Dendritic cell treated with granulocyte-macrophage colony-stimulating factor and Interleukin-4, amounts not matched to agents 40 ng/mL and 50 ng/mL, for 4 days (primary cell): ENCODE measurements around the gene RPS3.
A peak's percentile ranks its signal among the peaks of the same experiment; 100 is the strongest.
"Not testable (repeated sequence)": the region's sequence is repeated elsewhere in the genome, so short reads cannot be mapped to it uniquely, and the experiment has no call there.

Source experiments
- H3K27ac Mint-ChIP-seq: one replicate; pipeline ENCODE4 v1.8.0; 2022; ENCODE audit warnings: mild to moderate bottlenecking, mixed read lengths
- H3K27me3 Mint-ChIP-seq: one replicate; pipeline ENCODE4 v1.8.0; 2022; ENCODE audit warnings: mild to moderate bottlenecking, mixed read lengths
- H3K36me3 Mint-ChIP-seq: one replicate; pipeline ENCODE4 v1.8.0; 2022; ENCODE audit warnings: low read depth, mixed read lengths
- H3K4me1 Mint-ChIP-seq: one replicate; pipeline ENCODE4 v1.8.0; 2022; ENCODE audit warnings: low read depth, mixed read lengths
- H3K4me3 Mint-ChIP-seq: one replicate; pipeline ENCODE4 v1.8.0; 2022; ENCODE audit warnings: mild to moderate bottlenecking, moderate library complexity, mixed read lengths
- H3K9me3 Mint-ChIP-seq: one replicate; pipeline ENCODE4 v1.8.0; 2022; ENCODE audit warnings: mixed read lengths
- intact Hi-C: fragments of 100-400 bp; cut with micrococcal nuclease; formaldehyde crosslinking; loops from one replicate; pipeline ENCODE4 v1.15.0; 2022

Gene RPS3

DNA sequence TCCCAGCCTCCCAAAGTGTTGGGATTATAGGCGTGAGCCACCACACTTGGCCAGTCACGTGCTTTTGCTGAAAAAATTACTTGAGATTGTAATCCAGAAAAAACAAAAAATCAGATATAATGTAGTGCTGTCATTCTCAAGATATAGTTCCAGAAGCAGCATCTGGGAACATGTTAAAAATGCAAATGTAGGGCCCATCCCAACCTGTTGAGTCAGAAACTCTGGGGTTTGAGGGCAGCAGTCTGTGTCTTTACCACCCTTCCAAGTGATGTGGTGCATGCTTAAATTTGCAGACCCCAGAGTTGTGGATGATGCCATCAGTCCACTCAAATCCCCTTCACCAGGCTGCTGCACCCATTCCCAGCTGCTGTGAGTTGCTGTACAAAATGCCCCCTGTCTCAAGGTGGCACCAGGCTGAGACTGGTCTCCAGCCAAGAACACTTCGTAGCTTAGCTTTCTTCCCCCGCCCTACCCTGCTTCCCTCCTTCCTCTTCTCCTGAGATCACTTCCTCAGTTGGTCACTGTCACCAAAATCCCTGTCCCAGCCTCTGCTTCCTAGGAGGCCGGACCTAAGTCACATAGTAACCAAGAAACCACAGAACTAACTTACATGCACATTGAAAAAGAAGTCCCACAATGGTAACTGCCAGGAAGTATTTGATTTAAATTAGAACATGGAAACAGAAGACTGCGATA is 29.6 kb upstream of the RPS3 start:
- no peaks in the 10 kb centered on the region for H3K36me3 Mint-ChIP-seq
- H3K27ac Mint-ChIP-seq: peak overlapping the region; percentile 86
- peak overlapping the region; percentile 34 for H3K4me3 Mint-ChIP-seq
- H3K27me3 Mint-ChIP-seq: no peaks in the 10 kb centered on the region
- intact Hi-C loops: no loop called here
- H3K9me3 Mint-ChIP-seq: no peaks in the 10 kb centered on the region
- peaks cover 43% of the 10 kb centered on the region for H3K4me1 Mint-ChIP-seq

DNA sequence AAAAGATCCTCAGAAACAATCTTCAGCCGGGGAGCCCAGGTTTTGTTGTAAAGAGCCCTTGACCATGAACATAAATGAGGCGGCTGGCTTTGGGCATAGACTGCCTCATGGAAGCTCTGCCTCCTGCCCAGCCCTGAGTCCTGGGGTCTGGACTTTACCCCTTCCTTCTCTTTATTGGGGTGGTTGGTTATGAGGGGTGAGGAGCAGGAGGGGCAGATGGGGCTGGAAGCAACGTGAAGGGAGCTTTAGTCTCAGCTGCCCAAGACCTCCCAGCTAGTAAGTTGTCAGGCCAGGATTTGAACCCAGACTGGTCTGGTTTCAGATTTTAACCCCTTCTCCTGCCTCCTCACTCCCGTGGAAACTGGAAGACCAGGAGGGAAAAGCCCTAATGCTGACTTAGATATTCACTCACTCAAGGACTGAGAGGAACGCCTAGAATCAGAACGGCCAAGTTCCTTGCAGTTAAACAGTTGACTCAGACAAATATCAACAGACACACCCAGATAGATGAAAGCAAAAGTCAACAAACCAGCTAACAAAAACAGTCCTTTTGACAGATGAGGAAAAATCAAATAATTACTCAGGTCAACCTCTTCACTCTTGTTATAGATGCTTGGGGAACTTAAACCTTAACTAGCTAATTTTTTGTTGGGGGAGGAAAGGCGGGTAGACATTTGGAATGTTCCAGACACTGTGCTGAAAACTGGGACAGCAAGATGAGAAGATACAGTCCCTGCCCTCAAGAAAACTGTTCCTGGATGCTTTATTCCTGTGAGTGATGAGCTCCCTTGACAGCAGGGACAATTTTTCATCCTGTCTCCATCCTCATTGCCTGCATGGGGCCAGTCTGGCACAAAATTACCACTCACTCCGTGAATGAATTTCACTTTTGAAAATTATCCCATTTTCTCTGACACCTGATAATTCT is 27.1 kb upstream of the RPS3 start:
- H3K4me3 Mint-ChIP-seq: peak overlapping the region; percentile 13
- intact Hi-C loops: no loop called here
- peaks cover 49% of the 10 kb centered on the region for H3K4me1 Mint-ChIP-seq
- no peaks in the 10 kb centered on the region for H3K36me3 Mint-ChIP-seq
- H3K27me3 Mint-ChIP-seq: no peaks in the 10 kb centered on the region
- H3K9me3 Mint-ChIP-seq: no peaks in the 10 kb centered on the region
- H3K27ac Mint-ChIP-seq: peak overlapping the region; percentile 74

DNA sequence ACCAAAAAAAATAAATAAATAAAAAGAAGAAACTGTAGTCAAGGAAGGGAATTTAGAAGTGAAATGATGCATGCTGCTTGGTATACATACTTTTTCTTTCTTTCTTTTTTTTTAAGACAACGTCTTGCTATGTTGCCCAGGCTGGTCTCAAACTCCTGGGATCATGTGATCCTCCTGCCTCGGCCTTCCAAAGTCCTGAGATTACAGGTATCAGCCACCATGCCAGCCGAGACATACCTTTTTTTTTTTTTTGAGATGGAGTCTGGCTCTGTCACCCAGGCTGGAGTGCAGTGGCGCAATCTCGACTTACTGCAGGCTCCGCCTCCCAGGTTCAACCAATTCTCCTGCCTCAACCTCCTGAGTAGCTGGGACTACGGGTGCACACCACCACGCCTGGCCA is 26.1 kb upstream of the RPS3 start:
- intact Hi-C loops: no loop called here
- H3K9me3 Mint-ChIP-seq: no peaks in the 10 kb centered on the region
- H3K4me1 Mint-ChIP-seq: peaks cover 49% of the 10 kb centered on the region
- H3K27me3 Mint-ChIP-seq: no peaks in the 10 kb centered on the region
- peak overlapping the region; percentile 74 for H3K27ac Mint-ChIP-seq
- H3K4me3 Mint-ChIP-seq: no peak overlapping the region
- H3K36me3 Mint-ChIP-seq: no peaks in the 10 kb centered on the region

DNA sequence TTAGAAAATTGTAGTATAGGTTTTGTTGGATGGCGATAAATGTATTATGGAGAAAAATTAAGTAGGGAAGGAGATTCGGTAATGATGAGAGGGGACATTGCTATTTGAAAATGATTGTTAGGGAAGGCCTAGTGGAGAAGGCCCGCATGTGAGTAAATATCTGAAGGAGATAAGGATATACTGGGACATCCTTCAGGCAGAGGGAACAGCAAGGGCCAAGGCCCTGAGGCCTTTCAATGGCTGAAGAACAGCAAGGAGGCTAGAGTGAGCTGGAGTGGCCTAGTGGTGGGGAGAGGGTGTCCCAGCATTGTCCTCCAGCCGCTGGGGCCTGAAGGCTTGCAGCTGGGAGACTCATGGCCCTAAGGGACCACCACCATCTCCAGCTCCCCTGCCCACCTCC is 24.7 kb upstream of the RPS3 start:
- Mint-ChIP-seq H3K4me3 (no peak overlapping the region), H3K27me3 (no peaks in the 10 kb centered on the region)

DNA sequence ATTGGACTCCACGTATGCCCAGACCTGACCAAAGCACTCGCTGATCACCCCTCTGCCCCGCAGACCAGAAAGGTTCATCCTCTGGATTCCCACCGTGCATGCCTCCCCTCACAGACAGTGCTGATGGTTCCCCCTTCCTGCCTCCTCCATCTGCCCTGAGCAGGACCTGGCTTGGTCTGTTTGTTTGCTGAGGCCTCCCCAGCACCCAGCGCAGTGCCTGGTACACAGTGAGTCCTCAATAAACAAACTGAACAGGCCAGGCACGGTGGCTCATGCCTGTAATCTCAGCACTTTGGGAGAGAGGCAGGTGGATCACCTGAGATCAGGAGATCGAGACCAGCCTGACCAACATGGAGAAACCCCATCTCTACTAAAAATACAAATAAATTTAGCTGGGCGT is 23.7 kb upstream of the RPS3 start:
- Mint-ChIP-seq H3K27me3 (no peaks in the 10 kb centered on the region), H3K4me3 (no peak overlapping the region), H3K27ac (peak overlapping the region; percentile 63), H3K9me3 (no peaks in the 10 kb centered on the region), H3K4me1 (peaks cover 40% of the 10 kb centered on the region), H3K36me3 (no peaks in the 10 kb centered on the region)
- intact Hi-C loops: no loop called here

More for the DNA sequence above, 24.7 kb upstream of the RPS3 start:
- intact Hi-C loops: no loop called here
- peaks cover 44% of the 10 kb centered on the region for H3K4me1 Mint-ChIP-seq
- H3K27ac Mint-ChIP-seq: no peak overlapping the region
- H3K36me3 Mint-ChIP-seq: no peaks in the 10 kb centered on the region
- H3K9me3 Mint-ChIP-seq: no peaks in the 10 kb centered on the region

DNA sequence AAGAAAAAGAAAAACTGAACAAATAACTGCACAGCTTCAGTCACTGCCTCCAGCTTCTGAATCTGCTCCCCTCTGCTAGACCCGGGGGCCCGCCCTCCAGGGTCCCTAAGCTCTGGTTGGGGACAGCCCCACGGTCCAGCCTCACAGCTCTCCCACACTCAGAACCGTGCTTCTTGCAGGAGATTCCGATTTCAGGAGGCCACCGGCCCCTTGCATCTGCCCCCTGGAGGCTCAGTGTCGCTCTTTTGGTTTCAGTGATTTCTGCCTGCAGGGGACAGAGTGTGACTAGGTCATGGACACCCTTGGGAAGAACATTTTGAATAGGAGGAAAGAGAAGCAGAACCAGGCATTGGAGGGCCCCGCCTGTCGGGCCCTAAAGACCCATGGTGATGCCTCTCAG is 23.1 kb upstream of the RPS3 start:
- intact Hi-C loops: no loop called here
- Mint-ChIP-seq H3K27ac (peak overlapping the region; percentile 63), H3K36me3 (no peaks in the 10 kb centered on the region), H3K4me3 (no peak overlapping the region), H3K9me3 (no peaks in the 10 kb centered on the region), H3K27me3 (no peaks in the 10 kb centered on the region), H3K4me1 (peaks cover 40% of the 10 kb centered on the region)

DNA sequence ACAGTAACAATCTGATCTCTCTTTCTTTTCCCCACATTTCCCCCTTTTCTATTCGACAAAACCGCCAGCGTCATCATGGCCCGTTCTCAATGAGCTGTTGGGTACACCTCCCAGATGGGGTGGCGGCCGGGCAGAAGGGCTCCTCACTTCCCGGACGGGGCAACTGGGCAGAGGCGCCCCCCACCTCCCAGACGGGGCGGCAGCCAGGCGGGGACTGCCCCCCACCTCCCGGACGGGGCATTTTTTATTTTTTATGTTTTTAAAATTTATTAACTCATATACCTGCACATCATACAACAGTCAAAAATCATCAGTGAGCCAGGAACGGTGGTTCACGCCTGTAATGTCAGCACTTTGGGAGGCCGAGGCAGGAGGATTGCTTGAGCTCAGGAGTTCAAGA is 20.5 kb upstream of the RPS3 start:
- H3K4me3 Mint-ChIP-seq, intact Hi-C loops, H3K36me3 Mint-ChIP-seq, H3K27me3 Mint-ChIP-seq, H3K27ac Mint-ChIP-seq, H3K9me3 Mint-ChIP-seq: not testable (repeated sequence)
- peaks cover 37% of the 10 kb centered on the region for H3K4me1 Mint-ChIP-seq

DNA sequence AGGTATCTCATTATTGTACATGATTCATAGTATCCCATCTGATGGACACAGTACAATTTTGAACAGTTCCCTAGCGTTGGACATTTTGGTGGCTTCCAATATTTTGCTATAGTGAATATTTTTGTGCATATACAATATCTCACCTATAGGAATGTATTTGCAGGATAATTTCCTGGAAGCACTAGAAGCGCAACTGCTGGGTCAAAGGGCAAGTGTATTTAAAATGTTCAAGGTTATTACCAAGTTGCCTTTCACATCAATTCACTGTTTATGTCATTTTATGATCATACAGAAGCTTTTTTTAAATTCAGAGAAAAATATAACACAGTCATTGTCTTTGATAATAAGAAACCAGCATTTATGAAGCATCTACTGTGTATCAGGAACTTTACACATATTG is 19.1 kb upstream of the RPS3 start:
- H3K36me3 Mint-ChIP-seq: no peaks in the 10 kb centered on the region
- H3K27ac Mint-ChIP-seq: peak overlapping the region; percentile 92
- intact Hi-C loops: loop anchor here (5.0 kb wide), 1 partner anchor 38 kb away; no protein-coding TSS in a partner anchor
- no peaks in the 10 kb centered on the region for H3K9me3 Mint-ChIP-seq
- no peaks in the 10 kb centered on the region for H3K27me3 Mint-ChIP-seq
- no peak overlapping the region for H3K4me3 Mint-ChIP-seq
- H3K4me1 Mint-ChIP-seq: peaks cover 44% of the 10 kb centered on the region

DNA sequence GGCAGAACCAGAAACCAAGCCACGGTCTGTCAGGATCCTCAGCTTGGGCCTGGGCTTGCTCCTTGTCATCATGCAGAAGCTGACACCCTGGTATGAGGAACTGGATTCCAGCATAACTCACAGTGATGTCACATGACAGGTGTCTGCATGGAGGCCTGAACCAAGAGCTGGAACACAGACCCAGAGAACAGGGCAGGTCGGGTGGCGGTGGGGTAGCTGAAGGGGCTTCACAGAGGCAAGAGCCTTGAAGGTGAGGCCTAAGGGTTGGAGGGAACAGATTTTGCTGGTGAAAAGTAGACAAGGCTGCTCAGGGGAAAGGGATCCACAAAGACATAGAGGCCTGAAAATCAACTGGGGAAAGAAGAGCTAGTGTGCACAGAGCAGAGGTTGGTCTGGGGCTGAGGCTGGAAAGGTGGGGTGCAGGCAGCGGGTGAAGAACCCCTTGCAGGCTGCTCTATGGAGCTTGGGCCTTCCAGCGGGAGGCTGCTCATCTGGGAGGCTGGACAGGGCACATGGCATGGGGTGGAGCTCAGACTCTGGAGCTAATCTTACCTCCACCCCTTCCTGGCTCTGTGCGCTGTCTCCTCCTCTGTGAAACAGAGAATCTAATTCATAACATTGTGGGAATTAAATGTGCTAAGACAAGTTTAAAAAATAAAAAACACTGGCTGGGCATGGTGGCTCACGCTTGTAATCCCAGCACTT is 18.4 kb upstream of the RPS3 start:
- peak overlapping the region; percentile 92 for H3K27ac Mint-ChIP-seq
- no peaks in the 10 kb centered on the region for H3K36me3 Mint-ChIP-seq
- H3K27me3 Mint-ChIP-seq: no peaks in the 10 kb centered on the region
- H3K4me1 Mint-ChIP-seq: peaks cover 37% of the 10 kb centered on the region
- H3K9me3 Mint-ChIP-seq: no peaks in the 10 kb centered on the region
- intact Hi-C loops: loop anchor here (5.0 kb wide), 1 partner anchor 39 kb away; no protein-coding TSS in a partner anchor
- no peak overlapping the region for H3K4me3 Mint-ChIP-seq

DNA sequence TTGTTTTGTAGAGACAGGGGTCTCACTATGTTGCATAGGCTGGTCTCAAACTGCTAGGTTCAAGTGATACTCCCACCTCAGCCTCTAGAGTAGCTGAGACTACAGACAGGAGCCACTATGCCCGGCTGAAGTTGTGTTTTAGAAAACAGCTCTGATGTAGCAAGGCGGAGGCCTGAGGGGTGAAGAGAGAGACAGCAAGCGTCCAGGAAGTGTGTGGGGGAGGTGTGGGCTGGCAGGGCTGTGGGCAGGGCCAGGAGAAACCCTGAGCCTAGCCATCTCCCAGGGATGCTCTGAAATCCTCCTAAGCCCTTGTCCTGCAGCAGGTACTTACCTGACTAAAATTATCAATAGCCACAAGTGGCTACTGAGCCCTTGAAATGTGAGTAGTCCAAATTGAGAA is 16.1 kb upstream of the RPS3 start:
- intact Hi-C loops: loop anchor here (5.0 kb wide), 1 partner anchor 41 kb away; no protein-coding TSS in a partner anchor
- H3K4me1 Mint-ChIP-seq: peaks cover 30% of the 10 kb centered on the region
- peak overlapping the region; percentile 76 for H3K27ac Mint-ChIP-seq
- H3K4me3 Mint-ChIP-seq: no peak overlapping the region
- no peaks in the 10 kb centered on the region for H3K36me3 Mint-ChIP-seq
- H3K9me3 Mint-ChIP-seq: no peaks in the 10 kb centered on the region
- peaks cover 2% of the 10 kb centered on the region for H3K27me3 Mint-ChIP-seq

DNA sequence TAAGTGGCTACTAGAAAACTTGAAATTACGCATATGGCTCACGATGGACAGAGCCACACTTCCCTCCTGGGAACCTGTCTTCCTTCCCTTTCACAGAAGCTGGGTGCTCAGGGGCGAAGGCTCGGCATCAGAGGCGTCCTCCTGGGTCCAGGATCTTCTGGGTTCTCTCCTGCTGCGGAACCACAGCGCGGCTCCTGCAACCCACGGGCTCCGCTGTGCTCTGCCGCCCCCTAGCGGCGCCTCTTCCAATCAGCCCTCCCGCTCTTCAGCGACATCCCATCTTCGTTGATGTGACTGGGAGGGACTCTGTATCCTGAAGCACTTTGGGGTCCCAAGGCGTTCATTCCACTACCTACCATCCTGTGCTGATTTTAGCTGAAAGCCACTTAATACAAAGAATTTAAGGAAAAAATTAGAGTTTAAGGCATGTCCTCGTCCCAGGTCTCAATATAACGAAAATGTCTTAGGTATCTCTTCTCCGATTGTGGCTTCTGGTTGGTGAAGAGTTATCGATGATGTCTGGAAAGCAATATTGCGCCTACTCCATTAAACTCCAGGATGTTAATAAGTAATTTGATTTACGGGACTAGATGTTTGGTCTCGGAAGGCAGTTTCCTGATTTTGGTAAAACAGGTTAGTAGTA is 14.8 kb upstream of the RPS3 start:
- H3K4me3 Mint-ChIP-seq: peak overlapping the region; percentile 55
- H3K4me1 Mint-ChIP-seq: peaks cover 30% of the 10 kb centered on the region
- no peaks in the 10 kb centered on the region for H3K36me3 Mint-ChIP-seq
- no peak overlapping the region for H3K27ac Mint-ChIP-seq
- no peaks in the 10 kb centered on the region for H3K9me3 Mint-ChIP-seq
- intact Hi-C loops: loop anchor here (1.0 to 5.0 kb wide), 3 partner anchors 42 to 104 kb away; no protein-coding TSS in a partner anchor
- H3K27me3 Mint-ChIP-seq: peaks cover 2% of the 10 kb centered on the region

DNA sequence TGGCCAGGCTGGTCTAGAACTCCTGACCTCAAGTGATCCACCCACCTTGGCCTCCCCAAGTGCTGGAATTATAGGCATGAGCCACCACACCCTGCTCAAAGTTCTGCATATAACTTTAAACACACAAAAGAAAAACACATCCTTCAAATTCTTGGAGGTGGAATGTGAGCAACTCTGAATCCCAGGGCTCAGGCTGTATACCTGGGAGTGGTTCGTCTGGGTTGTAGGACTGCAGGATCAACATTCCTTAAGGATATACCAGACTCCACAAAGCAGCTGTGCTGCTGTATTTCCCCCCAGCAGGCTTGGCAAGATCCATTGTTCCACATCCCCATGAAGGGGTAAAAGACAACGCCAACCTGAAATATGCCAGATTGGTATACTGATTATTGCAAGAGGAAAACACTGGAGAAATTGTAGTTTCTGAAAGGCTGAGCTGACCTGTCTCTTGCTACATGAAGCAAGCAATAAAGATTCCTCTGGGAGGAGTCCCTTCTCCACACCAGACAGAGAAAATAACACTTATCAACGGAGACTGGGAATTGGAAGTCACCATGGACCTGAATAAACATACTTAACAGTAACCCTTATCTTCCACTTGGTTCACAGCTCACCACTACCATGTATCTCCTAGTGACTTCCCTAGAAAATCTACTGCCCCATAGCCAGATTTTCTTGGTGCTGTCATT is 12.2 kb upstream of the RPS3 start:
- Mint-ChIP-seq H3K27me3 (peaks cover 10% of the 10 kb centered on the region), H3K4me3 (no peak overlapping the region), H3K27ac (no peak overlapping the region), H3K9me3 (no peaks in the 10 kb centered on the region), H3K4me1 (peaks cover 17% of the 10 kb centered on the region), H3K36me3 (no peaks in the 10 kb centered on the region)
- intact Hi-C loops: loop anchor here (2.0 kb wide), 1 partner anchor 146 kb away; no protein-coding TSS in a partner anchor

DNA sequence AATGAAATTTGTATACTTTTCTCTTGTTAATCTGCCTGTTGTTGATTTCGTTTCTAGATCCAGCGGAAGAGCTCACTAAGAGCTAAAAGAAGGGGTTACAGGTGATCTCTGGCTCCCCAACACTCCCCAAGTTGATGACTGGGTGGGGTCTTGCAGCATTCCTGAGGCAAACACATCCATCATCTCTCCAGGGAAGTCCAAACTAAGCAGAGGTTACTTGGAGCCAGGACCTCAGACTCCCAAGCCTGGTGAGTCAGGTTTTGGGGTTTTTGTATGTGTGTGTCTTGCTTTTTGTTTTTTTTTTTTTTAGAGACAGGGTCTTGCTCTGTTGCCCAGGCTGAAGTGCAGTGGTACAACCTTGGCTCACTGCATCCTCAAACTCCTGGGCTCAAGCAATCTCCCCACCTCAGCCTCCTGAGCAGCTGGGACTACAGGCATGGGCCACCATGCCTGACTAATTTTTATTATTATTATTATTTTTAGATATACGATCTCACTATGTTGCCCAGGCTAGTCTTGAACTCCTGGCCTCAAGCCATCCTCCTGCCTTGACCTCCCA is 11.5 kb upstream of the RPS3 start:
- H3K27me3 Mint-ChIP-seq: peaks cover 10% of the 10 kb centered on the region
- H3K27ac Mint-ChIP-seq: no peak overlapping the region
- intact Hi-C loops: loop anchor here (2.0 kb wide), 1 partner anchor 145 kb away; no protein-coding TSS in a partner anchor
- H3K4me1 Mint-ChIP-seq: peaks cover 17% of the 10 kb centered on the region
- no peak overlapping the region for H3K4me3 Mint-ChIP-seq
- H3K9me3 Mint-ChIP-seq: no peaks in the 10 kb centered on the region
- no peaks in the 10 kb centered on the region for H3K36me3 Mint-ChIP-seq
